SK-N-MC (cell line): ENCODE data around the gene GRP.

ENCODE experiments used
- EZH2 ChIP-seq: fragments of 200-600 bp; sonication (generic); IDR thresholded peaks from one replicate; pipeline ENCODE4 v1.6.1; 2017; ENCODE audit warnings: antibody characterized with exemption
- FOXP2 ChIP-seq: optimal IDR thresholded peaks from 2 replicates; pipeline ENCODE3; 2011; ENCODE audit warnings: mild to moderate bottlenecking, moderate library complexity; ENCODE audit not compliant: insufficient read depth; ENCODE audit errors: extremely low read length, control extremely low read depth
- POLR2AphosphoS5 ChIP-seq: IDR thresholded peaks from 2 replicates; pipeline ENCODE4 v1.6.1; 2012; ENCODE audit warnings: mild to moderate bottlenecking, low read depth, low read length, borderline replicate concordance

DNA sequence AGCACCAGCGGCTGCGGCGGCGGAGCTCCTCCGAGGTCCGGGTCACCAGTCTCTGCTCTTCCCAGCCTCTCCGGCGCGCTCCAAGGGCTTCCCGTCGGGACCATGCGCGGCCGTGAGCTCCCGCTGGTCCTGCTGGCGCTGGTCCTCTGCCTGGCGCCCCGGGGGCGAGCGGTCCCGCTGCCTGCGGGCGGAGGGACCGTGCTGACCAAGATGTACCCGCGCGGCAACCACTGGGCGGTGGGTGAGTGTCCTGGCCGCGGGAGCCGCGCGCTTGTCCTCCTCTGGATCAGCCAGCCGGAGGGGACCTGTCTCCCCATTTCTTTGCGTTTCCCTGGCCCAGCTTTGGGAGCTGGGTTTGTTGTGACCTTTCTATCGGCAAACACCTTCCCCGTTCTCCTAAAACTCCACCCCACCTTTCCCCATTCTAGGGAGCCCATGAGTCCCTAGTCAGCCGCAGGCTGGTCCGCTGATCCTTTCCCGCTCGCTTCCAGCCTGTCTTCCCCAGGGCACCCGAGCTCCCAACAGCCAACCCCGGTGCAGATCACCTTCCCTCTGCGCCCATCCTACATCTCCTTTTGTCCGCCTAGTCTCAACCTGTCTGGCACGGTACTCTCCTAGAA lies 316 bp downstream of the GRP start:
- TF ChIP-seq FOXP2 (no peak), EZH2 (no peak), POLR2AphosphoS5 (peak; percentile 67)
